Colon (tissue), 2 donors: Measurements from ENCODE around the gene ITPA.

Source experiments
- FAIRE-seq: peaks from 2 replicates; lab custom pipeline; 2012; peaks lifted over from hg19 to GRCh38; lab: Jason Lieb, UNC
- donor health status: control.
- donor health status: control.

ITPA gene

GRCh38 chr20:3227936-3228749 lies 18.8 kb downstream of the ITPA start:
- FAIRE-seq, result no peak

- FAIRE-seq, result no peak
These were observed 19.4 kb downstream of the ITPA start for GRCh38 chr20:3228750-3229032.

GRCh38 chr20:3229158-3229557 lies 19.9 kb downstream of the ITPA start:
- FAIRE-seq, result no peak

GRCh38 chr20:3229798-3230197 lies 20.5 kb downstream of the ITPA start:
- FAIRE-seq, result no peak

GRCh38 chr20:3231116-3231515 lies 21.8 kb downstream of the ITPA start:
- FAIRE-seq, result no peak

- no peak for FAIRE-seq
These were observed 22.7 kb downstream of the ITPA start for GRCh38 chr20:3231889-3232588.

- no peak for FAIRE-seq
These were observed 24.1 kb downstream of the ITPA start for GRCh38 chr20:3233131-3233990.

- FAIRE-seq, result no peak
These were observed 24.7 kb downstream of the ITPA start for GRCh38 chr20:3233991-3234498.

GRCh38 chr20:3235666-3236324 lies 26.5 kb downstream of the ITPA start:
- FAIRE-seq, result no peak

- no peak for FAIRE-seq
These were observed 28.0 kb downstream of the ITPA start for GRCh38 chr20:3237011-3237957.

GRCh38 chr20:3237958-3238615 lies 28.8 kb downstream of the ITPA start:
- no peak for FAIRE-seq

- no peak for FAIRE-seq
These were observed 29.3 kb downstream of the ITPA start for GRCh38 chr20:3238616-3239025.

- no peak for FAIRE-seq
These were observed 29.9 kb downstream of the ITPA start, which contains the start of gene SLC4A11 for GRCh38 chr20:3239026-3239866. TSS of gene SLC4A11 (minus strand) at chr20:3239190. CDS start at chr20:3239137, 53 bp downstream.

GRCh38 chr20:3239867-3240775 lies 30.8 kb downstream of the ITPA start:
- no peak for FAIRE-seq

GRCh38 chr20:3240776-3241363 lies 31.6 kb downstream of the ITPA start:
- no peak for FAIRE-seq

- FAIRE-seq, result no peak
These were observed 32.9 kb downstream of the ITPA start for GRCh38 chr20:3242172-3242692.

GRCh38 chr20:3243718-3244358 lies 34.5 kb downstream of the ITPA start:
- FAIRE-seq, result no peak
